ENCODE results near the gene TDRD12.

TDRD12 gene

DNA sequence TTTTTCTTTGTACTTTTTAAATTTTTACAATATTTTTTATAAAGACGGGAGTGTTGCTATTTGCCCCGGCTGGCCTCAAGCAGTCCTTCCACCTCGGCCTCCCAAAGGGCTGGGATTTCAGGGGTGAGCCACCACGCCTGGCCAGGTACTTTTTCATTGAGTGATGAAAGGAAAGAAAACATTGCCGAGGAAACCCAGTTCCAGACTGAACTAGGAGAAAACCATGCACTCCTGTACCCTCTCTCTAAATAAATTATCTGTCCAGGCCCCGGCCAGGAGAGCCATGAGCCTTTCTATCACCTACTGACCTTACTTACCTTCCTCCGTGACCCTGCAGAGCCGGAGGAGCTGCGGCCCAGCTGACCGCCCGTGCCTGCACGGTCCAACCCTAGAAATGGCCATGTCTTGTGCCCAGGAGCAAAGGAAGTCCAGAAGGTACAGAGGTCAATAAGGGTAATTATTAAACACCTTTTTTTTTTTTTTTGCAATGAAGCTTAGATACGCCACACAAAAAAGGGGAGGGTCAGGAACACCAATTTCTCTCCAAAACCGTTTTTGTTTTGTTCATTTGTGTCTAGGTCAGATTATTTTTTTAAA, 149.9 kb downstream of the TDRD12 start, which contains the start of gene SLC7A9:
TSS of gene SLC7A9 (minus strand) at position 399 of the 597 bp plus-strand sequence. CDS start 1,233 bp downstream, outside the sequence.
- DNase-seq: no peak

- DNase-seq: no peak
Measured at GRCh38 chr19:32869966-32870573, 150.5 kb downstream of the TDRD12 start.

DNA sequence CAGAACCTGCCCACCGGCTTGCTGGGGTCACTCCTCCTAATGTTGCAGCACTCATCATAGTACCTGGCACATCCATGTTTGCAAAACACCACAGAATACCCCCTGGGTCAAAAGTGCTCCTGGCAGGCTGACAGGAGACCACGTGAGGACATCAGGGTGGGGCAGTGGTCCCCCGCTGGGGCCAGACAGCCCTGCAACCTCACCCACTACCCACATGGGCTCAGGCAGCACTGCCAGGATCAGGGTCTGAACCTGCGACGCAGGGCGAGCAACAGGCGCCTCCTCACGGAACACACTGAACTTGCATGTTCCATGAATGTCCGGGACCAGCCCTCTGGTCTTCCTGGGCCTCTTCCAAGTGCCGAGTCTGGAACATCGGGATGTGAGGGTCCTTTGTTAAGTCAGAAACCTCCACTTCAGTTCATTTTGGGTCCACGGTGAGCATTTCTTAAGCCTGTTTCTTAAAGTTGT, 151.4 kb downstream of the TDRD12 start:
- peak; percentile 60 for DNase-seq

GRCh38 chr19:32872391-32872790, 152.8 kb downstream of the TDRD12 start:
- no peak for DNase-seq

DNA sequence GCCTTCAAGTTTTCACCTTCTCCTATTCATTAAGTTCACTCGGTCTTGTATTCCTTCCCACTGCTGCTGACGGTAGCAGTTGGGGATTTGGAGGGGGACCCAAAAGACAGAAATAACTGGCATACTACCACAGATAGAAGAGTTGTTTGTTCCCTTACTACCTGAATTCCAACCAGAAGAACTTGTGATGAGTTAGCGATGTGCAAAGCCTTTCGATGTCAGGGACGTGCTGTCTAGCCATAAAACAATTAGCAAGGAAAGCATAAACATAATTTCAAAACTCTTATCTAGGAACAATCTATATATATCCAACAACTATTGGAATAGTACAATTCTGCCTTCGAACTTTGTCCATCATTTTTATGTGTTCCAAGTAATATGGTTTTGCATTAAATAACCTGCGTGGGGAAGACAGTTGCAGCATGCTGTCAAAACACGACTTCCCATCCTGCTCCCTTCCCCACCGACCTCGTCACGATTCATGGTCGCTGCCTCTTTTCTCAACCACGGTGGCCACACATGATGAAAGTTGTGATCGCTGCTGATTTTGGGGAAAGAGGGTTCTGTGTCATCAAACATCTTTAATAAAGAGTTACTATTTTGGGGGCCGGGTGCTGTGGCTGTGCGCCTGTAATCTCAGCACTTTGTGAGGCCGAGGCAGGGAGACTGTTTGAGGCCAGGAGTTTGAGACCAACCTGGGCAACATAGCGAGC, 153.8 kb downstream of the TDRD12 start:
- no peak for DNase-seq

DNA sequence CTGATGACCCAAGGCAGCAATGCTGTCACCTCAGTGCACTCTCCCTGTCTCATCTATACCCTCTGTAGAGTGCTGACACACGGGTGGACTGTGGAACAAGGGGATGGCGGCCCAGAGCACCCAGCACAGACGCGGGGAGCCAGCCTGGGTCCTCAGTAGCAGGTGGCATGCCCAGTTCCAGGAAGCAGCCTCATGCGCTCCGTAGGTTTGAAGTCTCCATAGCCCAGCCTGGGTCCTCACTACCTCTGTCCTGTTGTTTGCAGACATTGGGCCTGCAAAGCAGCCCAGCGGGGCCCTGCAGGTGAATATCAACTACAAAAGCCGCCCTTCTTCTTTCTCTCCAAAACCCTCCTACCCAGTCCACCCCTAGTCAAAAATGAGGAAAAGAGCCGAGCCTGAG, 155.0 kb downstream of the TDRD12 start:
- DNase-seq: no peak

DNA sequence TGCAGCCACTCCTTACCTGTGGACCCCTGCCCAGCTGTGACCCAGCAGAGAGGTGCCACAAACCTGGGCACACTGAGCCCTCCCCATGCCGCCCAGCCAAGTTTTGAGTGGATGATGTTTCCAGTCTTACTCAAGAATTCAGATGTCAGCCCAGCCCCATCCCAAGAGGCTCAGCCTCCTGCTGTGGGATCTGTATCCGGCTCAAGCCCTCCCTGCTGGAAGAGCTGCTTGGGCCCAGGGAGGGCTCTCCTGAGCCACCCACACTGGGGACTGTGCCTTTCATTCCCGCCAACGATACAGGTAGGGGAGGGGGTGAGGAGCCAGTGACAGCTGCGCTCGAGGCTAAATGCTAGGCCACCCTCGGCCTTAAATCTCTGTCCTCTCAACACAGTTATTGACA, 155.9 kb downstream of the TDRD12 start:
- DNase-seq: no peak

GRCh38 chr19:32876236-32876918, 156.8 kb downstream of the TDRD12 start:
- DNase-seq: no peak

DNA sequence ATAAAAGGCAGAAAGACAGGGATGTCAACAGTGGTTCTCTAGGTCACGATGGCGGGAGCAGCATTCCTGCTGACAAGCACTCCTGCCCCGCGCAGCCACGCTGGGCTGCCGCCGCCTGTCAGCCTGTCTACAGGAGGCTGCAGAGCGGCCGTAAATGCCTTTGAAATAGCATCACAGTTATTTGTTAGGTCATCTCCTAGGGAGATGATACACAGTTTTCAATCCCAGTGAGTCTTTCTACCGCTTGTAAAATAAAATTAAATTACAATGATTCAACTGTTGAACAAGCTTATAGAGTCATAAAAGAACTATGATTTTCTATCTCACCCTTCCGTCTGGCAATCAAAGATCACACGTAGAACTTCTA, 157.3 kb downstream of the TDRD12 start:
- no peak for DNase-seq
